Islet of Langerhans (tissue), 1 donor: ENCODE measurements around the gene UHRF1.
"Not testable (repeated sequence)": the region's sequence is repeated elsewhere in the genome, so short reads cannot be mapped to it uniquely, and the experiment has no call there.

Experiments used
- FAIRE-seq: peaks from one replicate; lab custom pipeline; 2011; peaks lifted over from hg19 to GRCh38; lab: Jason Lieb, UNC

UHRF1 gene

DNA sequence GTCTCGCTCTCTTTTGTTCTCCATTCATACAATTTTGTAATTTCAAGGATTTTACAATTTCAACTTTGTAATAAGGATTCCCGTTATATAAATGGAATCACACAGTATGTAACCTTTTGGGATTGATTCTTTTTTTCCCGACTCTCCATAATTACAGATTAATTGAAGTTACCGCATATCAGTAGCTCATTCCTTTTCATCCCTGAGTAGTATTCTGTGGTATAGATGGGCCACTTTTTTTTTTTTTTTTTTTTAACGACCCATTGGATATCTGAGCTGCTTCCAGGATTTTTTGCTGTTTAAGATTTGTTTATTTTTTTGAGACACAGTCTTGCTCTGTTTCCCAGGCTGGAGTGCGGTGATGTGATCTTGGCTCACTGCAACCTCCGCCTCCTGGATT is 27.8 kb downstream of the UHRF1 start:
- no peak for FAIRE-seq

DNA sequence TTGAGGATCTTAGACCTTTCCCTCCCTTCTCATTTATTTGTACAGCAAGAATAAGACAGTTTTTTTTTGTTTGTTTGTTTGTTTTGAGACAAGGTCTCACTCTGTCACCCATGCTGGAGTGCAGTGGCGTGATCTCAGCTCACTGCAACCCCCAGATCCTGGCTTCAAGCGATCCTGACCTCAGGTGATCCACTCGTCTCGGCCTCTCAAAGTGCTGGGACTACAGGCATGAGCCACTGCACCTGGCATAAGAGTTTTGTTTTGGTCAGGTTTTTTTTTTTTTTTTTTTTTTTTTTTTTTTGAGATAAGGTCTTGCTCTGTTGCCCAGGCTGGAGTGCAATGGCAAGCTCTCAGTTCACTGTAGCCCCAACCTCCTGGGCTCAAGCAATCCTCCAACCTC is 29.2 kb downstream of the UHRF1 start:
- FAIRE-seq = not testable (repeated sequence)

DNA sequence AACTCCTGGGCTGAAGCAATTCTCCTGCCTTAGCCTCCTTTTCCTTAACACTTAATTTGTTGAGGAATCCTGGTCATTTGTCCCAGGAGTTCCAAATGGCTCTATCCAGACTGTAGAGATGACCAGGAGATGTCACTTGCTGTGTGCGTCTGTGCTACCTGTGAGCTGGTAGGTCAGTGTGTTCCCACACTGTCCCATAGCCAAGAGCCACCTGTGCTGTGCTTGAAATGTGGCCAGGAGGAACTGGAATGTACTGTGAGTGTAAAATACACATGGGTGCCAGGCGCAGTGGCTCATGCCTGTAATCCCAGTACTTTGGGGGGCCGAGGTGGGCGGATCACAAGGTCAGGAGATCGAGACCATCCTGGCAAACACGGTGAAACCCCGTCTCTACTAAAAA is 30.2 kb downstream of the UHRF1 start:
- FAIRE-seq = no peak

DNA sequence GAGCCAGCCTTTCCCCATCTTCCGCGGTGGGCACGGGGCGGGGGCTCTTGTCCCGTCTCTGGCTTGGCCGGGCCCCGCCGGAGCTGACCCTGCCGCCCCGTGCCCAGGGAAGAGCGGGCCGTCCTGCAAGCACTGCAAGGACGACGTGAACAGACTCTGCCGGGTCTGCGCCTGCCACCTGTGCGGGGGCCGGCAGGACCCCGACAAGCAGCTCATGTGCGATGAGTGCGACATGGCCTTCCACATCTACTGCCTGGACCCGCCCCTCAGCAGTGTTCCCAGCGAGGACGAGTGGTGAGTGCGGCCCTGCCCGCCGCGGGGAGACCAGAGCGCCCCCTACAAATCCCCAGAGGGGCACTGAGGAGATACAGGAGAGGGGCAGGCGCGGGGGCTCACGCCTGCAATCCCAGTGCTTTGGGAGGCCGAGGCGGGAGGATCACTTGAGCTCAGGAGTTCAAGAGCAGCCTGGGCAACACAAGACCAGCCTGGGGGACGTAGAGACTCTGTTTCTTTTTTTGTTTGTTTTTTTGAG is 32.4 kb downstream of the UHRF1 start:
- FAIRE-seq = not testable (repeated sequence)

DNA sequence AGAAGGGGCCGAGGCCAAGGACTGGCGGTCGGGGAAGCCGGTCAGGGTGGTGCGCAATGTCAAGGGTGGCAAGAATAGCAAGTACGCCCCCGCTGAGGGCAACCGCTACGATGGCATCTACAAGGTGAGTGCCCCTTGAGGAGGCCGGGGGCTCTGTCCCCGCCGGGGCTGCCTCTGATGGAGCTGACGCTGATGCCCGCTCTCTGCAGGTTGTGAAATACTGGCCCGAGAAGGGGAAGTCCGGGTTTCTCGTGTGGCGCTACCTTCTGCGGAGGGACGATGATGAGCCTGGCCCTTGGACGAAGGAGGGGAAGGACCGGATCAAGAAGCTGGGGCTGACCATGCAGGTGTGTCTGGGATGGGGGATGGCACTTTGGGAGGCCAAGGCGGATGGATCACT is 41.3 kb downstream of the UHRF1 start:
- not testable (repeated sequence) for FAIRE-seq

DNA sequence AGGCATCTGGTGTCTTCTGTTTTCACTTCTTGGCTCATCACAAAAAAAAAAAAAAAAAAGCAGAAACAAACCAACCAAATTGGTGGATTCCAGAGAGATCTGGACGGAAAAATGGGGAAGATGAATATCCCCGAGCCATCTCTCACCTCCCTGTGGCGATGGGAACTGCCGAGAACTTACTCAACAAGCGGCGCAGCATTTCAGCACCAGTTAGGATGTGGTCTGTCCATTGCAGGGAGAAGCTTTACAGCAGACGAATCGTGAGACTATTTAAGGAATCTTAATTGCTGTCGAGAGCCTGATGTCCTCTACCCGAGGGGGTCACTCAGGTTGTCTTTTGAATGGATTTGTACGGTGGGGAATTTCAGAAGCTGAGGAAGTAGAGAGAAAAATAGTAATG is 42.4 kb downstream of the UHRF1 start:
- FAIRE-seq = no peak

DNA sequence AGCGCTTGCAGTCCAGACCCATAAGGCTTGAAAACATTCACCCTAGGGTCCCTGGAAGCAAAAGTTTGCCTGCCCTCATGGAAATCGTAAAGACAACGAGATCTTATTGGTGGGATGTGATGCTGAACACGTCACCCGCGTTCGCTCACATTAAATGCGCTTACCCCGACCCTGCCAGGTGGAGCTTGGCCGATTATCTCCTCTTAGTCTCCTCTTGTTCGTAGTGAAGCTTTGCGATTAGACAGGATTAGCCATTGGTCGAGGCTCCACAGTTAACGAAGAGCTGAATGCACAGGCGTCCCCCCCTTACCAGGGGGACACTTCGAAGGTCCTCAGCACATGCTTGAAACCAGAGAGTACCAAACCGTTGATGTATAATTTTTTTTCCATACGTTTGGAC is 43.6 kb downstream of the UHRF1 start:
- no peak for FAIRE-seq

DNA sequence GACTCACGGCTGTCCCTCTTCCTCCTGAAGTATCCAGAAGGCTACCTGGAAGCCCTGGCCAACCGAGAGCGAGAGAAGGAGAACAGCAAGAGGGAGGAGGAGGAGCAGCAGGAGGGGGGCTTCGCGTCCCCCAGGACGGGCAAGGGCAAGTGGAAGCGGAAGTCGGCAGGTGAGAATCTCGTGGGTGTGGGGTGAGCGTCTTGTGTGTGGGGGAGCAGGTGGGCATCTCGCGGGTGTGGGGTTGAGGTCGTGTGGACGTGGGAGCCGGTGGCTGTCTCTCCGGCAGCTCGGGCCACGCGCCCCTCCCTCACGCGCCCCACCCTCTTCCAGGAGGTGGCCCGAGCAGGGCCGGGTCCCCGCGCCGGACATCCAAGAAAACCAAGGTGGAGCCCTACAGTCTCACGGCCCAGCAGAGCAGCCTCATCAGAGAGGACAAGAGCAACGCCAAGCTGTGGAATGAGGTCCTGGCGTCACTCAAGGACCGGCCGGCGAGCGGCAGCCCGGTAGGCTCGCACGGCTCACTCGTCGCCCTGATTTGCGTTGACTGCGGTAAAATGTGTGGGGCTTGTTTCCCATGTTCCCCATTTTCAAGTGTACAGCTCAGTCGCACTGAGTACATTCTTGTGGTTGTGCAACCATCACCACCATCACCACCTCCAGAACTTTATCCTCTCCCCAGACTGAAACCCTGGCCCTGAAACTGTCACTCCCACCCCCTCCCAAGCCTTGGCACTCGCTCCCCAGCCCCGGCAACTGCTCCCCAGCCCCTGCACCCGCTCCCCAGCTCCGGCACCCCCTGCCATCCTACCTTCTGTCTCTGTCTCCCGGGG is 45.2 kb downstream of the UHRF1 start:
- not testable (repeated sequence) for FAIRE-seq

DNA sequence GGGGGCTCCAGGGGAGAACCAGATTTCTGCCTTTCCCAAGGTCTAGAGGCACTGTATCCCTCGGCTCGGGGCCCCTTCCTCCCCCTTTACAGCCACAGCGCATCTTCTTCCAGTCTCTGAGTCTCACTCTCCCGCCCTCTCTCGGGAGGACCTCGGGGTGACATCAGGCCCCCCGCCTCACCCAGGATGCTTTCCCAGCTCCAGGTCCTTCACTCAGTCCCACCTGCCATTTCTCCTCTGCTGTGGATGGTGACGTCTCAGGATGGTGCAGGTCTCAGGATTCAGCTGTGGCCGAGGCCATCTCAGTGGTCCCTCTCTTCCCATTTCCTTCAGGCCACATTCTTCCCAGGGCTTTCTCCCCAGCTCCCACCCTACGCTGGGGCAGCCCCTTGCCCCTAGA is 46.0 kb downstream of the UHRF1 start:
- no peak for FAIRE-seq

DNA sequence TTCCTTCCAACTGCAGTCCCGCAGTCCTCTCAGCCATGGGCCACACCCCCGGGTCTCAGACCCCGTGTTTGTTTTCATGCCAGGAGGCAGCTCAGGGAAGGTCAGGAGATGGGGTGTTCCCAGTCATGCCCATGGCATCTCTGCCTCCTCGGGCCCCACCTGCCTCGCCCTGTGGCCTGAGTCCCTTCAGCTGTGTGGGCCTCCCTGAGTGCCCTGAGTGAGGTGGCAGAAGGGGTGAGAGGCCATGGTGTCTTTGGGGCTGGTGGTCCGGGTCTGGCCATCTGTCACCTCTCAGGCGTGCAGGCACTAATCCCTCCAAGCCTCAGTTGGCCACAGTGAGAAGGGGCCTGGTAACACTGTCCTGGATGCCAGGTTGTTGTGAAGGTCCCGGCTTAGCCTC is 48.7 kb downstream of the UHRF1 start:
- no peak for FAIRE-seq

DNA sequence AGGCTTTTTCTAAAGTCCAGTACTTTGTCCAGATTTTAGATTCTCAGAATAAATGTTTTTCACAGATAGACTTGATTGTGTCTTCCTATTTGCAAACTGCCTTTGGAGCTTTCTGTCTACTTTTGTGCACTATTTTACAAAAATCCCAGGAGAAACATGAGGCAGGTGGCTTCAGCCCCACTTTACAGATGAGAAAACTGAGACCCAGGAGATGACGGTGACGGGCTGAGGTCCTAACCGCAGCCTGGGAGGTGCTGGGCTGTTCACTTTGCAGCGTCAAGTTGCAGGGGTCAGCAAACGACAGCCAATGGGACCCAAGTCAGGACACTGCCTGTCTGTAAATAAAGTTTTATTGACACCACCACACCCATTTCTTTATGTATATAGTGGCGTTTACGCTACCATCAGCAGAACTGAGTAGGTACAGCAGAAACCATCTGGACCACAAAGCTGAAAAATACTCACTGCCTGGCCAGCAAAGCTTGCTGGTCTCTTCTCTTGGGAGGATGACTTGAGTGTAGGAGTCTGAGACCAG is 52.9 kb downstream of the UHRF1 start:
- no peak for FAIRE-seq

DNA sequence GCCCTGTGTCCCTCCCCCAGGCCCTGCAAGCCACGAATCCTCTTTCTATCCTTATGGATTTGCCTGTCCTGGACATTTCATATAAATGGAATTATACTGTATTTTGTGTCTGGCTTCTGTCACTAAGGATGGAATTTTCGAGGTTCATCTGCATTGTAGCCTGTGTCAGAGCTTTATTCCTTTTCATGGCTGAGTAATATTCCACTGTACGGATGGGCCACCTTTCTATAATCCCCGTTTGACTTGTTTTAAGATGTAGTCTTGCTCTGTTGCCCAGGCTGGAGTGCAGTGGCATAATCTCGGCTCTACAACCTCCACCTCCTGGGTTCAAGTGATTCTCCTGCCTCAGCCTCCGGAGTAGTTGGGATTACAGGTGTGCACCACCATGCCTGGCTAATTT is 55.8 kb downstream of the UHRF1 start:
- FAIRE-seq = no peak

DNA sequence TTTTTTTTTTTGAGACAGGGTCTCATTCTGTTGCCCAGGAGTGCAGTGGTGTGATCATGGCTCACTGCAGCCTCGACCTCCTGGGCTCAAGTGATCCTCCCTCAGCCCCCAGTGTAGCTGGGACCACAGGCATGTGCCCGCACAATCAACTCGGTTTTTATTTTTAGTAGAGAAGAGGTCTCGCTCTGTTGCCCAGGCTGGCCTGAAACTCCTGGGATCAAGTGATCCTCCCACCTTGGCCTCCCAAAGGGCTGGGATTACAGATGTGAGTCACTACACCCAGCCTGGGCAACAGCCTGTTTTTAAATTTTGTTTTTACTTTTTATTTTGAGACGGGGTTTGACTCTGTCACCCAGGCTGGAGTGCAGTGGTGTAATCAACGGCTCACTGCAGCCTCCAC is 57.3 kb downstream of the UHRF1 start:
- no peak for FAIRE-seq

DNA sequence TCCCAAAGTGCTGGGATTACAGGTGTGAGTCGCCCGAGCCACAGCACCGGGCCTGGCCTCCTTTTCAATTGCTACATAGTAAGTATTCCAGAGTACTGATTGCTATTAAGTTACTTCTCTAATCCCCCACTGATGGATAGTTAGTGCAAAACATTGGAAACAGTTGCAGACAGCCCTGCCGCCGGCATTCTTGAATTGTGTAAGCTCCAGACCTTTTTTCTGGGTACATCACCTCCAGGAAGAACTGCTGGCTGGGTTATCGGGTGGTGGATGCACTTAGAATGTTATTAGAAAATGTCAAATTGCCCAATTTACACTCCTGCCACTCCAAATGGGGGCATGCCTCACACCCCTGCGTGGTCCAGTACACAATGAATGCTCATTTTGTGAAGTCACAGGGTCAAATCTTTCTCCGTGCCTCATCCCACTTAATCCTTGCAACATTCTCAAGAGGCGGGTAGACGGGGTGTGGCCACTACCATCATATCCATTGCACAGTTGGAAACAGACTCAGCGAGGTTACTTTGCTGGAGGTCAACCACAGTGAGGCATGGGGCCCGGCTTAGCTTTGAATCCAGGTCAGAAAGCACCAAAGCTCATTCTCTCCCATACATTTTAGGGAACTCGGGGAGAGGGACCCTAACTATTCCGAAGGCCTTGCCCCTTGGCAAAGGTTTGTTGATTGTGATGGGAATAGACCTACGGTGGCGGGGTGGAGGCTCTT is 58.6 kb downstream of the UHRF1 start:
- no peak for FAIRE-seq

DNA sequence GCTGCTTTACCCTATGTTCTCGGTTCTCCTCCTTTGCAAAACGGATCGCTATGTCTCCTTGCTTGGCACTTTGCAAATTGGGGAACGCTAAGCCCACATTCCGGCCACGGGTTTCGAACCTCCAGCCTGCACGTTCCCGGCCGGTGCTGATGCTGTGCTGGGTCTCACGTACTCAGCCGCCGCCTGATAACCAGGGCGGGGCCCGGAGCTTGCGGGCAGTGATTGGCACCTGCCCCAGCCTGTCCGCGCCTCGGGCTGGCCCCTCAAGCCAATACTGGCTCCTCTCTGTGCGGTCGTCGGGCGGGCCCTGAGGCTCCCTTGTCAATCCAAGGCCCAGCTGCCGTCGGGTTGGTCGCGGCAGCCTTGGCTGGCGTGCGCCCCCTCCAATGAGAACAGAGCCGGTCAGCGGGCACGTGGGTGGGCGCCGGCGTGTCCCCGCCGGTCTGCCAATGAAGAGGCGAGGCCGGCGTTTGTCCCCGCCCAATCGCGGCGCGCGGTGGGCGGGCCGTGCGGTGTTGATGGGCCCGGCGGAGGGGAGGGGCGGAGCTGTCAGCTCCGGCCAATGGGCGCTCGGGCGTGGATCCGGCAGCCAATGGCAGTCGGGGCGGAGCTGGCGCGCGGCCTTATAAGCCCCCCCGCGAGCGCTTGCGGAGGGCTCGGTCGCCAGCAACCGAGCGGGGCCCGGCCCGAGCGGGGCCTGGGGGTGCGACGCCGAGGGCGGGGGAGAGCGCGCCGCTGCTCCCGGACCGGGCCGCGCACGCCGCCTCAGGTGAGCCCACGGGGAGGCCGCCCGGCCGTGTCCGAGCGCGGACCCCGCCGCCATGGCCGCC is 59.4 kb downstream of the UHRF1 start, which contains the start of gene KDM4B:
Gene KDM4B (plus strand): TSS at position 652 of the 830 bp plus-strand sequence. CDS start 63,778 bp downstream, outside the sequence.
- FAIRE-seq = no peak

DNA sequence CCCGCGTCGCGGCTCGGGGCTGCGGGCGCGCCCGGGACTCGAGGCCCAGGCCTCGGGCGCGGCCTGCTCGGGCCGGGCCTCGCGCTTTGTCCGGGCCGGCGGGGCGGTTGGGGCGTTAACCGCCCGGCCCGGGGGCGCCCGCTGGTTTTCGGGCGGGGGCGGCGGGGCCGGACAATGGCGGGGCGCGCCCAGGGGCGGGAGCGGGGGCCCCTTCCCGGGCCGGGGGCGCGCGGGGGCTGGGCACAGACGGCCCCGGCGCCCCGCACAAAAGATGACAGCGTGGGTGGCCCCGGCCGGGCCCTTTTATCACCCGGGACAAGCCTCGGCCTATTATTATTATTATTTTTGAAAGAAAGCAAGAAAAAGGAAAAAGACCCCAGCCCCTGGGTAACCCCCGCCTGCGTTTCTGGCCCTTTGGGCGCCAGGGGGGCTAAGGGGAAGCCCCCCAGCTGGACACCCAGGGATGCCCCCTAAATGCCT is 60.0 kb downstream of the UHRF1 start:
- no peak for FAIRE-seq

DNA sequence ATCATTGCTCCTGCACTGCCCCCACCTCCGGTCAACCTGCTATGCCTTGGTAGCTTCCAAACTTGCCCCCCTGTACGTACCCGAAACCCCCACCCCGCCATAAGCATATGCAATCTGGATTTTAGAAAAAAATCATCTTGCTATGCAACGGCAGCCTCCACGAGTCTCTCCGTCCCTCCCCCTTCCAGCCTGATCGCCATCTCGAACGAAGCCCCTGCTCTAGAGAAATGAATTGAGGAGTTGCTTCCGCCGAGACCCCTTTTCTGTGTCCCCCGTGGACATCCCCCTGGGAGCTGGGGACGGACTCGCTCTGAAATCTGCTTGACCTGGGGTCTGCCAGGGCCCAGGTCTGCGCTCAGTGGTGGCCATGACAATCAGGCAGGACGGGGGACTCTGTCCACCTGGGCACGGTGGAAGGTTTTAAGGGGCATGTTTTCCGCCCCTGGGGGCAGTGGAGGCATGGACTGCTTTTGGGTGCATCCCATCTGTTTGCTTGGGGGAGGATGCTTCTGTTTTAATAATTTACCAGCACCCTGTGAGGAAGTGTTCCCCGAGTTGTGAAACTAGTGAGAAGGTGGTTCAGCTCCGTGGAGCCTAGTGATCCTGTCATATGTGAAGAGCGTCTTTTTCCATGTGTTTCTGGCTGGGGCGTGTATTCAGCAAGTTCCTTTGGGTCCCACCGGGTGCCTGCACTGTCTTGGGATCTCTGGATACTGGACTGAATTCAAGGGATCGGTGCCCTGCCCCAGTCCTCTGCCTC is 60.7 kb downstream of the UHRF1 start:
- no peak for FAIRE-seq

DNA sequence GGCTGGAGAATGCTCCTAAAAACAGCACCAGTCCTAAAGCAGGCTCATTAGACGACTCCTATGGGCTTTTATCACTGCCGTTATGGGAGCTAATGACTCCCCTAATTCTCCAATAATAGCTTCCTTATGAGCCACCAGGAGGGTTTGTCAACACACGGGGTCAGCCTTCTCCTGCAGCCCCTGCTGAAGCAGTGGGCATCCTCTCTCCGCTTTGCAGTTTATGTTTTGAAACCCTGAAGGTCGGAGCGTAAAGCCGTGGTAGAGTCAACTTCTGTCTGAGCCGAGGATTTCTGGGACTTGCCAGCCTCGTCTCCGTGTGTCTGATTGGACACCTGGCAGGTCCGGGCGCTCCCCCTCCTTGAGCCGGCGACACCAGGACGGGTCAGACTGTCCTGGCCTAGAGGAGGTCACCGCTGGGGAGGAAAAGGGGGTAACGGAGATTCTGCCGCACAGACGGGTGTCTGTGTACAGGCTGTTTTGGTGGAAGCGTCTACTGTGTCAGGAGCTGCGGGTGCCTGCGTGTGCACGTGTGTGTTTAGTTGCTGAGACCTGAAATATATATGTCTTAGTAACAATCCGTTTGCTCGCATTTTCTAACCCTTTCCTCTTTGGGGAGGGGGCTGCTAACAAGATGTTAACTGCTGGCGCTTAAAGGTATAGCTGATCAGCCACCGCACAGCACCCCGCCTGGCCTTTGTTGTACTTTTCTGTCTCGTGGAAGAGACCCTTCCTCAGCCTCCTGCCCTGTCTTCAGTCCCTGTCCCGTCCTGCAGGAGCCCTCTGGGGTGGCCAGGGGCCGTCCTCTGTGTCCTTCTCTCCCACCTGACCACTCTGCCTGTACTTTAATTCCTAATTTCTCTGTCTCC is 61.5 kb downstream of the UHRF1 start:
- no peak for FAIRE-seq

DNA sequence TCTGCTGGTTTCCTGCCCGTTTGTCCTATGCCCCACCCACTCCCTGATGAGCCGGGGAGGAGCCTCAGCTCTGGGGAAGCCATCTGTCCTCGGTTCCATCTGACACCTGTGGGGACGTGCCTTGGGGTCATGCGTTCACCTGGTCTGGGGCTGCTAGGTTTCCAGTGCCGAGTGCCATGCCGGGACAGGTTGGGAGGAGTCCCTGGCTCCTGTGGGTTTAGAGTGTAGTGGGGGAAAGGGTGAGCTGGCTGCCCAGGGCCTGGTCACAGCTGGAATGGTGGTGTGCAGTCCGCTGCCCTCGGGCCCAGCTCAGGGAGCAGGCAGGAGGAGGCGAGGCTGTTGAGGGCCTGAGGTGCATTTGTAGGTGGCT is 62.1 kb downstream of the UHRF1 start:
- no peak for FAIRE-seq

DNA sequence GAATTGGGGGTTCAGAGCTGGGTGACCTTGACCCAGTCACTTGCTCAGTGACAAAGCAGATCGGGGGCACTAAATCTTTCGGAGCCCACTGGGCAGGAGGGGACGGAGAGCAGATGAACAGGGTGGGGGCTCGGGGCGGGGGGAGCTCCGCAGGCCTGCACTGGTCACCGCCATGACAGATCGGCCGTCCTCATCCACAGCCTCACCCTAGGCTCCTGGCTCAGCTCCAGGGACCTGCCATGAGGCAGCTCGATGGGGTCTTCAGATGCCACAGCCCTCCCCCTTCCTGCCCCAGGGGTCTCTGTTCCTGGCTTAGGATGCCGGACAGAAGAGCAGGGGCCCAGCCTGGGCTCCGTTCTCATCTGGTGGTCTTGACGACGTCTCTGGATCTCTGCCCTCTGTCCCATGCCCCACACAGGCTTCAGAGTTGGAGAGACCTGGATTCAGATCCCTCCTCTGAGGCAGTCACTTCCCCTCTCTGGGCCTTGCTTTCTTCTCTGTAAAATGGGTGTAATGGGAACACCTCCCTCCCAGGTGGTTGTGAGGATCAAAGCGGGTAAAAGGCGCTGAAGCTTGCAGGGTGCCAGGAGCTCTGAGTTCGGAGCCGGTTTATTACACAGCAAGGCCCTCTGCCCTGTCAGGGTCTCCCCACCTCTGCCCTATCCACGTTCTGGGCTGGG is 62.7 kb downstream of the UHRF1 start:
- FAIRE-seq = no peak
